GM19438 (cell line): ENCODE results near the gene EP300.

Experiments used
- ATAC-seq: cut with Tn5 transposase; IDR thresholded peaks from one replicate; pipeline ENCODE4 v1.9.1; 2021; ENCODE audit warnings: low read depth; ENCODE audit not compliant: unreplicated experiment

Gene EP300

DNA sequence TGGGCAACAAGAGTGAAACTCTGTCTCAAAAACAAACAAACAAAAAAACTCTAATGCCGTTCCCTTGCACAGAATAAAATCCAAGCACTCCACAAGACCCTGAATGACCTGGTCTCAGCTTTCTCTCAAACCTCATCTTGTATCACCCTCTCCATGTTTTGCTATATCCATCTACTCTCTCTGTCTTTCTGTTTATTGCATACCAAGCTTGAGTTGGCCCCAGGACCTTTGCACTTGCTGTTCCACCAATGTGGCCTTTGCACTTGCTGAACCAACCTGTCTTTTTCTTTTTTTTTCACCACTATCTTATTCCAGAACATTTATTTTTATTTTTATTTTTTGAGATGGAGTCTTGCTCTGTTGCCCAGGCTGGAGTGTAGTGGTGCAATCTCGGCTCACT lies 110.7 kb downstream of the EP300 start:
- ATAC-seq = no peak

- no peak for ATAC-seq
These were observed 111.7 kb downstream of the EP300 start for GRCh38 chr22:41204066-41204465.

DNA sequence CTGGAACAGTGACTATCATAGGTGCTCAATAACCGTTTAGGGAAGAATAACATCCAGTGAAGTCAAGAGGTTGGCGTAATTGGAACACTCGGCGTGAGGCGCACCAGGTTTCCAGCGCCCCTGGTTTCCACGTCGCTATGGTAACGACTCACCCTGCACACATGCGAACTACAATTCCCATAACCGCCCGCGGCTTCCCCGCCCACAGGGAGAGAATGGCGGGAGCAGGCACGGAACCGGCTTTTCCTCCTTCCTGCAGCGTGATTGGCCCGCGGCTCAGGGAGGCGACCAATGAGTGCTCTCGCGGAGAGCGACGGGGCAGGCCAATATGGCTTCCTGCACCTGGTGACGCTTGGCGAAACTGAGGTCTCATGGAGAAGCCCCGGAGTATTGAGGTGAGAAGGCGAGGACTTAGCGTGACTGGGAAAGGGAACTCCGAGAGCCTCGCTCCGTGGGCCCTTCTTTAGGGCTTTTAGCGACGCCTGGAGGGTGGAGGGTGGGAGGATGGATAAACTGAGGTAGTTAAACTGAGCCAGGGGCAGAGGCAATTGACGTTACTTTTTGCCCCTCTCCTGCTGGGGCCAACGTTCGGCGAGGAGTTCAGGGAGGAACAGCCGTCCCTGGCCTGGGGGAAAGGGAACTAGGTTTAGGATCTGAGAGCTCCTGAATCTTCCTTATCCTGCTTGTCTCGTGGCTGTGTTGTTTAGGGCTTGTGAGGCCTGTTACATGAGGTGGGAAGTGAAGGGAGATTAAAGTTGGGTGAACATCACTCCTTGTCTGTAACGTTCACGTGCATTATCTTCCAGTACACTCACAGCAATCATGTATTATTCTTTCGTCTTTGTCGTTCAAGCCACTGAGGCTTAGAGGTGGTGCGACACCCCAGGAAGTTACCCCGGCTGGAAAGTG lies 112.9 kb downstream of the EP300 start, which contains the start of gene L3MBTL2:
Gene L3MBTL2 (plus strand): TSS at position 321 of the 909 bp plus-strand sequence. CDS start 51 bp downstream, at position 372.
- ATAC-seq = peak; percentile 97

- no peak for ATAC-seq
These were observed 114.3 kb downstream of the EP300 start for GRCh38 chr22:41206719-41207118.

GRCh38 chr22:41215409-41215808 lies 123.0 kb downstream of the EP300 start:
- ATAC-seq = no peak

DNA sequence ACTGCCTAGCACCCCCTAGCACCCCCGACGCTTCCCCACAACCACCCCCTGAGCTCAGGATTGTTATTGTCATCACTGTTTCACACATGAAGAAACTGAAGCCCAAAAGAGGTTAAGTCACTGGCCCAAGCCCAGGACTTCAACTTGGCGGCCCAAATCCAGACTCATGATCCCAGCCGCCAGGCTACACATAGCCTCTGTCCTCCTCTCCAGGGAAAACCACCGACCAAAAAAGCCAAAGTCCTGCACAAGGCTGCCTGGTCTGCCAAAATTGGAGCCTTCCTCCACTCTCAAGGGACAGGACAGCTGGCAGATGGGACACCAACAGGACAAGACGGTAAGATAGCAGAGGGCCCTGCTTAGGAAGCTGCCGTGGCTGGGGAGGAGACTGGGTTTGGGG lies 123.5 kb downstream of the EP300 start:
- no peak for ATAC-seq

DNA sequence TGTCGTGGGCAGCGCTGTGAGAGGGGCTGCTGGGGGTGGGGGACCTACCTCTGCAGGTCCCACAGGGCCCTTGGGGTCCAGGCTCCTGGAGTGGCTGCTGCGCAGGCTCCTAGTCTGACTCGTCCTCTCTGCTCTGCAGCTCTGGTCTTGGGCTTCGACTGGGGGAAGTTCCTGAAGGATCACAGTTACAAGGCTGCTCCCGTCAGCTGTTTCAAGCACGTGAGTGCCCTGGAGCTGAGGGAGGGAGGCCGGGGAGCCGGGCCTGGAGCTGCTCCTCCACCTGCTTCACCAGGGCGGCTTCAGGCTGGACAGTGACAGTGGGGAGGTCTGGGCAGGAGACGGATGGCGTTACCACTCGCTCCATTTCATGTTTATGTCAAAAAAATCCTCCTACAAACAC lies 124.6 kb downstream of the EP300 start:
- ATAC-seq = no peak

- no peak for ATAC-seq
These were observed 125.3 kb downstream of the EP300 start for GRCh38 chr22:41217553-41218157.

GRCh38 chr22:41222846-41223507 lies 130.6 kb downstream of the EP300 start:
- no peak for ATAC-seq

DNA sequence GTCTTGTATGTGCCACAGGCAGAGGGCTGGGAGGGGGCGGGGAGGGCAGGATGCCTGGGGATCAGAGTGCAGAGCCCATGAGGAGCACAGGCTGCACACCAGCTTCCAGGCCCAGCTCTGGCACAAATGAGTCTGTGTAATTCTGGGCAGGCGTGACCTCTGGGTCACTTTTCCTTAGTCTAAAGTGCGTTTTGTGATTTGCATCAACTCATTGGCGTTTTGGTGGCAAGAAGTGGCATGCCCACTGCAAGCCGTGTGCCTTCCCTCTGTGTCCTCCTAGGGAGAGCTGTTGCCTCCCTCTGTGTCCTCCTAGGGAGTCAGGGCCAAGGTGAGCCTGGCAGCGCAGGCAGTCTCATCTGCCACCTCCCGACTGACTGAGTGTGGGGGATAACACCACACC lies 131.1 kb downstream of the EP300 start:
- ATAC-seq = no peak

- ATAC-seq = no peak
These were observed 134.6 kb downstream of the EP300 start for GRCh38 chr22:41226723-41227655.

DNA sequence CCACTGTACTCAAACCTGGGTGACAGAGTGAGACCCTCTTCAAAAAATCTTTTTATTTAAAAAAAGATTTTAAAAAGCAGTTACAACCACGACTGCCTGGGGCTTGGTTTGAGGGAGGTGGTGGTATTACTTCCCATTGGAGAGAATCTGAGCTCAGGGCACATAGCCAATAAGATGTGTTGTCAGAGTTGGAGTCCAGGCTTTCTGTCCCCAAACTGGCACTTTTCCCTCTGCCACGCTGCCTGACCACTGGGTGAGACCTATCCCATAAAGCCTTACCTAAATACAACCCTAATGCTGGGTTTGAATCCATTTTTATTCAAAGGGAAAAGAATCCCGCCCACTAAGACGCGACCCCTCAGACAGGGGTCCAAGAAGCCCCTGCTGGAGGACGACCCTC lies 136.8 kb downstream of the EP300 start:
- ATAC-seq = no peak
